GM21737 (cell line): ENCODE data around the gene STON1.
"Not testable (repeated sequence)": the region's sequence is repeated elsewhere in the genome, so short reads cannot be mapped to it uniquely, and the experiment has no call there.

Experiments used
- ATAC-seq: cut with Tn5 transposase; IDR thresholded peaks from one replicate; pipeline ENCODE4 v1.9.1; 2021; ENCODE audit warnings: mild to moderate bottlenecking, moderate library complexity; ENCODE audit not compliant: unreplicated experiment

Gene STON1

DNA sequence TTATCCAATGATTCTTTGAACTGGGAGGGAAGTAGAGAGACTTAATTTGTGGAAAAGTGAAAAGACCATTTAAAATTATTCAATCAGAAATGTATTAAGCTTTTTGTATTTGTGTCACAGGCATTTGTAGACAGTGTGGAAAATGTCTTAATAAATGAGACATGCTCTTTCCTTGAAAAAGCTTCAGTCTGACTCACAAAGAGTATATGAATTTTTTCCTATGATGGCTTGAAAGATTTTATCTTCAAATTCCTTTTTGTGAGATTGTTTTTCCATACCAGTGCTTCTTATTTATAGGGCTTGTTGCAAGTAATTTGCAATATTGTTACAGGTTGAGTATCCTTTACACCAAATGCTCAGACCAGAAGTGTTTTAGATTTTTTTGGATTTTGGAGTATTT is 39.5 kb downstream of the STON1 start:
- ATAC-seq = no peak

DNA sequence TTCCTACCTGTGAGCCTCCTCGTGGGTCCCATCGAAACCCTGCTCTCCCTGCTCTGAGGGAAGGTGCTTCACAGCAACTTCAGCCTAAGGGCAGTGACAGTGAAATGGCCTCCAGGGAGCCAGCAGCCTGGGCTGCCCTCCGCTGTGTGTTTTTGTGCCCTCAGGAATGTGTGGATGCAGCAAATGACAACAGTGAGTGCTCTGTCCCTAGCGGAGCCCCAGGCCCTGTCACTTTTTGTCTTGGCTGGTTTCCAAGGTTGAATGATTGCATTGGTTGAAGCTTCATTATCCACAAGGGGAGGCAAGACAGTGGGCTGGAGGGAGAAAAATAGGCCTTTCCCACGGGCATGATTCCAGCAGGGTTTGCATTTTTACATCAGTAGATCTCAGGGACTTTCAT is 42.9 kb downstream of the STON1 start:
- no peak for ATAC-seq

DNA sequence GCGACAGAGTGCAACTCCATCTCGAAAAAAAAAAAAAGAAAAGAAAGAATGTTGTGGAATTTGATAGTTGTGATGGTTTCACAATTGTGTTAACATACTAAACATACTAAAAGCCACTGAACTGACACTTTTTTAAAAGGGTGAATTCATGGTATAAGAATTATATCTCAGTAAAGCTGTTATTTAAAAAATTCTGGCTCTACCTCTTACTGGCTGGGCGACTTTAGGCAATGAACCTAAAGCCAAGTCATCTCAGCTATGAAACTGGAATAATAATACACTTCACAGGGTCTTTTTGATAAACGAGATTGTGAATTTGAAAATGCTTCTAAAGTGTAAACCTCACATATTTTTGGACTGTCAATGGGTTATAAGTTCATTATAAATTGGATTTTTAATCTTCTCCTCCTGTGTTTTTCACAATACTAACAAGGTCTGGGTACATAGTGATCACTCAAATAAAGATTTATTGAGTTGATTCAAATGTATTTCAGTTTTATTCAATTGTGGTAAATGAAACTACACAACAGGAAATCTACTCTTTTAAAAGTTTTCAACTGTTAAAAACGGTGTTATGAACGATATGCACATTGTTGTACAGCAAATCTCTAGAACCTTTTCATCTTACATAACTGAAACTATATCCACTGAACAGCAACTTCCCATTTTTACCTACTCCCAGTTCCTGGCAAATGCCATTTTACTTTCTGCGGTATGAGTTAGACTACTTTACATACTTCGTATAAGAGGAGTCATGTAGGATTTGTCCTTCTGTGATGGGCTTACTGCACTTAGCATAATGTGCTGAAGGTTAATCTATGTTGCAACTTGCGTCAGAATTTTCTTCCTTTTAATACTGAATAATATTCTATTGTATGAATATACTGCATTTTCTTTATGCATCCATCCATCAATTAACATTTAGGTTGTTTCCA is 44.7 kb downstream of the STON1 start:
- no peak for ATAC-seq

DNA sequence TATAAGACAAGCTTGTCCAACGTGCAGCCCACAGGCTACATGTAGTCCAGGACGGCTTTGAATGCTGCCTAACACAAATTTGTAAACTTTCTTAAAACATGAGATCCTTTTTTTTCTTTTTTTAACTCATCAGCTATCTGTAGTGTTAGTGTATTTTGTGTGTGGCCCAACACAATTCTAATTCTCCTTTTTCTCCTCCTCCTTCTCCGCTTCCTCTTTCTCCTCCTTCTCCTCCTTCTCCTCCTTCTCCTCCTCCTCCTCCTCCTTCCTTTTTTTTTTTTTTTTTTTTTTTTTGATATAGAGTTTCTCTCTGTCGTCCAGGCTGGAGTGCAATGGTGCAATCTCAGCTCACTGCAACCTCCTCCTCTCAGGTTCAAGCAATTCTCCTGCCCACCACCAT is 48.4 kb downstream of the STON1 start:
- no peak for ATAC-seq

DNA sequence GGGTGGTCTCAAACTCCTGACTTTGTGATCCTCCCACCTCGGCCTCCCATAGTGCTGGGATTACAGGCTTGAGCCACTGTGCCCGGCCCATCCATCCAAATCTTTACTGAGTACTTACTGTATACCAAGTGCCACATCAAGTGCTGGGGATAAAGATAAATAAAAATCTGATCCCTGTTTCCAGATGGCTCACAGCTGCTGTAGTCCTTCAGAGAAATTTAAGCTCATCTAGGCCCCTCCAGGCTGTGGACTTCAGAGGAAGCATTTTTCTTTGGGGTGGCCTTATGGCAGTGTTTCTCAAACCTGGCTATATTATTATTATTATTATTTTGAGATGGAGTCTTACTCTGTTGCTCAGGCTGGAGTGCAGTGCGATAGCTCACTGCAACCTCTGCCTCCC is 54.0 kb downstream of the STON1 start:
- no peak for ATAC-seq

DNA sequence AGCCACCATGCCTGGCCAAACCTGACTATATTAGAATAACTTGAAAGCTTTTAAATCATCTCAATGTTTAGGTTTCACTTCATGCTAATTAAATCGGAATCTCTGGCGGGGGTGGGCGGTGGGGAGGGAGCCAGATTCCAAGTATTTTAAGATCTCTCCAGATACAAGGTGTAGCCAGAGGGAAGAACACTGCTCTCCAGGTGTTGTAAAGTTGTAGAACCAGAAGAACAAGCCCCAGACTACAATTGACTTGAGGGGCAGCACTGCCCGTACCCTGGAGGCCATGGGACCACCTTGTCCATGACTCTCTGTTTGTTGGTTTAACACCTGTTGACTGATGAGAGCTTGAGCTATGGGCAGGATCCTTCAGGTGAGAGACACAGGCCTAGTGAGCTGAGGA is 54.6 kb downstream of the STON1 start:
- no peak for ATAC-seq

DNA sequence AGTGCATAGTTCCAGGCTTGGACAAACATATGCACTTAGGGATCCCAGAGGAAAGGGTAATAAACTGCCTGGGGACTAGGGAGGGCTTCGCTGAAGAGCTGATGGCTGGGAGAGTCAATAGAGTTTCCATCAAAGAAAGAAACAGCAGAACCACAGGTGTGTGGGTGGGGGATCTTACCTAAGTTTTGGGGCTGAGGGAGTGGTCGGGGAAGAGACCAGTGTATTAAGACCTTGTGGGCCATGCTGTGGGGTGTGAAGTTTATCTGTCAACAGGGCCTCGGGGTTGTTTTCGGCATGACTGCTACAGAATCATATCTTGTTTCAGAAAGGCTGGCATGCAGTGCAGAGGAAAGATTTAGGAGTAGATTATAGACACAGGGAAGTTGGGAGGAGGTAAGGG is 56.5 kb downstream of the STON1 start:
- no peak for ATAC-seq

DNA sequence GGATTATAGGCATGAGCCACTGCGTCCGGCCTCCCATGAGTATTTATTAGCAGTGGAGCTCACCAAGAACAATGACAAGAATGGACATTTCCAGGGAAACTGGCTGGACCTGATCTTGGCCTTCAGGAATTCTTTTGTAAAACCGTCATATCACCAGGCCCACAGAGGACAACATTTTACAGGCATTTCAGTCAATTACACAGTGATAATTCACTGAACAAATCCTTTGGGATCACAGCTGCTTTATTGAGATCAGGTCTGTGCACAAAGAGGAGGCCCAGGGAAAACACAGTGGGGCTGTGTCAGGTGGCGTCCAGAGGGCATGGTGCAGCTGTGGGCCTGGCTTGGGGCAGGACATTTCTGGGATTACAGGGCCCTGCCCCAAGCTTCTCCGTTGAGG is 57.6 kb downstream of the STON1 start:
- no peak for ATAC-seq

DNA sequence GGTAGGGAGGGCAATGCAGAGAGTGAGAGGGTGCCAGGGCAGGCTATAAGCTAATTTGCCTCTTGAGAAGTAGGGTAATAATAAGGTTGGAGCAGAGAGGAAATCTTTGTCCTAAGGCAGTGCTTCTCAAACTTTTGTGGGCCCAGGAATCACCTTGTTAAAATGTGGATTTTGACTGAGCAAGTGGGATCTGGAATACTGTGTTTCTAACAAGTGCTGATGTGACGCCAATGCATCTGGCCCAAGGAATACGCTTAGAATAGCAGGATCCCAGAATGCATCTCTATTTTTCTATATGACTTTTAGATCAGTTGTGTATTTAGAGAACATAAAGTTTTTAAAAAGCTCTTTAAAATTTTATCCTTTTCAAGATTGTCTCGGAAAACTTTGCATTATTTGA is 58.0 kb downstream of the STON1 start:
- ATAC-seq = no peak

DNA sequence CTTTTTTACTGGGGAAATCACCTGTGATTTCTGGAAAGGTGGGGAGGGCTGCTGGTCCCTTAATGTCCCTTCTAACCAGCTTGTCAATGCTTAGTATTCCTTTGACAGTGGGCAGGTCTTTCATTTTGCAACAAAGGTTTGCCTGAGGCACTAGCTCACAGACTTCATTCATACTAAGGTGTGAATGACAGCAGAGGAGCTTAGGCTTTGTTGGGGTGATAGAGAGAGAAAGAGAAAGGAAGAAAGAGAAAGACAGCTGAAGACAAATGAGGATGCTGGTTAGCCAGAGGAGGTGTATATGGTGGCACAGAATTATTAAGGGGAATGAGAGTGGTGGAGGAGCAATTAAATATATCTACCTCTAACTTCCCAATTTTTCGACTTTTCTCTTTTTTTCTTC is 58.8 kb downstream of the STON1 start:
- no peak for ATAC-seq

DNA sequence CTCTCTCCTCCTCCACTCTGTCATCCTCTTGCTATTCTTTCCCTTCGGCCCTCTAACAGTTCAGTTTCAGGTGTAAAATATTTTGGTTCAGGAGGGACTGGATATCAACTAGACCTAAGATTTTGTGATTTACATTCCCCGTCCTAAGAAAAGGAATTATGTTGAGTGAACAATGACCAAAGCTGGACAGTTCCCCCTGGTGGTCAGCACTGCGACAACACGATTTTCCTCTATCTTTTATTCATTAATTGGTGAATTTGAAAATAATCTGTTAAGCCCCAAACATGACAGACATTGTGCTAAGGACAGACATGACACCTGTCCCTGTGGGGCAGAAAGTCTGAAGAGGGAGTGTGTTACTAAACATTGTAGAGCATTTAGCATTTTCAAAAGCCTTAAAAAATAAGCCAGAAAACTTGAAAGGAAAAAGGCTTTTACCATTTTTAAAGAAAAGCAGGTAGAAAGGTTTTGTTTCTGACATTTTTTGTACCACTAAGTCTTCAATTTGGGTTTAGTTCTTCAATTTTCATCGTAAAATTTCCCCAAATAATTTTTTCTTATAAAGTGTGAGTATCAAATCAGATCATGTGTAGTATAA is 59.3 kb downstream of the STON1 start:
- ATAC-seq = no peak

DNA sequence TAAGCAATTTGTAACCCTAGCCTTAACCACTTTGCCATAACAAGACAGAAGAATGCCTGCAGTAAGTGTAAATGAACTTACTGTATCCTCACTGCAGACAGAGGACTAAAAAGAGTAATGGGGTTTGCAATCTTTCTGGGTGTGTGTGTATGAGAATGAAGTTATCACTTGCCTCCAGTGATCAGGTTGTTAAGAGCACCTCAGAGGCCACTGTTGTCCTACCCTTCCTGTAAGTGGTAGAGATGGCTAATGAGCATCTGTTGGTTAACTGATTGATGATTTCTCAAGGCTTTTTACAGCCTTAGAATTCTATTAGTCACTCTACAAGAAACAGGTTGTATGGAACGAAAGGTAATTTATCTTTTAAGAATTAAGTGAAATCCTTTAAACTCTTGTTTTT is 60.1 kb downstream of the STON1 start:
- ATAC-seq = no peak

DNA sequence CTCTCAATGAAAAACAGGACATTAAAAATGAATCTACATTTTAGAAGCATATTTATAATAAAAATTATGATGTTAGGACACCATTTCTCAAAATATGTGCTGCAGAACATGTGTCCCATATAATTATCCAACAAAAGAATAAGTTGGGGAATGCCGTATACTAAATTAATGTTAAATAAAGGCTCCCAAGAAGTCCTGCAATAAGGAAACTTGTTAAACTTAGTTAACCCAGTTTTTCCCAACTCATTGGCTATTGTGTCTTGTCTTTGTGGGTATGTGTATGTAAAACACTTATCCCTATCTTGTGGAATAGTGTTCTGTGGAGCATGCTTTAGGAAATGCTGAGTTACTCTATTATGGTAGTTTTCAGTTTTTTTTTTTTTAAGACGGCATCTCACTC is 62.1 kb downstream of the STON1 start:
- ATAC-seq = no peak

DNA sequence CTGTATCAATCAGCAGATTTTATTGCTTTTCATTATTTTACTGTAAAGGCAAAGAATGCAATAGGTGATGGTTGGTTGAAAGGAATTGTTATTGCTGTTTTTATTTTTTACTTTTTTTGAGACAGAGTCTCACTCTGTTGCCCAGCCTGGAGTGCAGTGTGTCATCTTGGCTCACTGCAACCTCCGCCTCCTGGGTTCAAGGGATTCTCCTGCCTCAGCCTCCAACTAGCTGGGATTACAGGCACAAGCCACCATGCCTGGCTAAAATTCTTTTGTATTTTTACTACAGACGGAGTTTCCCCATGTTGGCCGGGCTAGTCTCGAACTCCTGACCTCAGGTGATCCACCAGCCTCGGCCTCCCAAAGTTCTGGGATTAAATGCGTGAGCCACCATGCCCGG is 66.8 kb downstream of the STON1 start:
- ATAC-seq = not testable (repeated sequence)

DNA sequence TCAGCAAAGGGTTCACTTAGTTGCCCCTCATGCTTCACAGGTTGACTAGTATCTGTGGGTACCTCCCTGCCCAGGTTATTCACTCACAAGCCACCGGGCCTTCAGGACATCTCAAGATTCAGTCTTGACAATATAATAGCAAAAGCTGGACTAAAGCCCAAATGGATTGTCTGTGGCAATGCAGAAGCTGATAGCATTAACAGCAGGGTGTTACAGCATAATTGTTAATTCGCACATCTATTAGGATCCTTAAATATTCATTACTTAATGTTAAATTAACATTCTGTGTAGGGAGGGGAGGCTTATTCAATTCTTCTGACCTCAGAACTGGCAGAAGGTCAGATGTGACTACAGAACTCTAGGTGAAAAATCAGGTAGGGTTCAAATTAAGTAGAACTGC is 67.5 kb downstream of the STON1 start:
- no peak for ATAC-seq

DNA sequence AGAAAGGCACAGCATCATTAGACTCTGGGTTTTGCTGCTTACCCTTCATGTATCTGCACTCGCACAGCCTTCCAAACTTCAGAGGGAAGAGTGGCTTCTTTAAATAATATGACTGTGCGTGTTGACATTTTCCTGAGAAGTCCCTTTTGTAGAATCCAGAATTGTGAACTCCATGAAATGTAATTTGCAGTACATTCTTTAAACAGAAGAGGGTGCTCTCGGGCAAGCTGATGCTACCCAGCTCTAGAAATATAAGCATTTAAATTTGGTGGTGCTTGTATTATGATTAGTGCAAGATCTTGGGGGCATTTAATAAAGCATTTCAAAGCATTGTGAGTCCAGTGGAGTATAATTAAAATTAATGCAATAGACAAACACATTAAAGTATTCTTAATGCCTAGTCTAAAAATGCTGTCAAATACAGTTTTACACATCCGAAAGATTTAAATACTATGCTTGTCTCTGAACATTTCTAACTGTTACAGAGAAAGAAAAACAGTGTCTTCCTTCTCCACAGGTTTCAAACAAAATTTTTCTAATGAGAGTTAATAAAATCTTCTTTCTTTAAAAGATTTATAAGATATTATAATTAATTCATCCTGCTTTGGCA is 70.4 kb downstream of the STON1 start:
- no peak for ATAC-seq

DNA sequence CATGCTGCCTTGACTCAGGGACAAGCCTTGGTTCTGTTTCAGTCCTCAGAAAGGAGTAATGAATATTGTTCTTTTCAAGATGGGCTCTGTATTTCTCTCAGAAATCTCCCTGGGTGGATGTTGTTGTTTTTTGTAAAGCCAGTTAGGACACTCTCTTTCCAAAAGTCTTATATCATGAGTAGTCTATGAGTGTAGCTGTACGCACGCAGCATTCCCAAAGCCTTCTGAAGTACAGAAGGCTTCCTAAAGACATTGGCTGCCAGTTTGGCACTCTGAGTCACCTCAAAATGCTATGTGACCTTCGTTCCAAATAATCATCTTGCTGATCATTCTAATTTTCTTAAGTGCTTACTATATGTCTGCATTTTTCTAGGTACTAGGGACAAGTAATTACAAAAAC is 71.0 kb downstream of the STON1 start:
- ATAC-seq = no peak

DNA sequence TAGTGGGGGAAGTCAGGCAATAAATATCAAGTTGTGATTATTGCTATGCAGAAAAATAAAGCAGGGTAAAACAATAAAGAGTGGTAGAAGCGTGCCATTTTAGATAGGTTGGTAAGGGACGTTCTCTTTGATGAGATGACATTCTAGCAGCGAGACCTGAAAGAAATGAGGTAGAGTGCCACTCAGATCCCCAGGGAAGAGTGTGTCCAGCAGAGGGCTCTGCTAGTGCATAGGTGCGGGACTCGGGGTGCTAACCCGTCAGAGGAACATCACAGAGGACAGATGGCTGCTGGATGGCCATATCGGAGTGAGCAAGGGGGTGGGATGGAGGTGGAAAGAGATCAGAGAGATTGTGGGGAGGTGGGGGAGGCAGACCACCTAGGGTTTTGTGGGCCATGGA is 71.4 kb downstream of the STON1 start:
- no peak for ATAC-seq

DNA sequence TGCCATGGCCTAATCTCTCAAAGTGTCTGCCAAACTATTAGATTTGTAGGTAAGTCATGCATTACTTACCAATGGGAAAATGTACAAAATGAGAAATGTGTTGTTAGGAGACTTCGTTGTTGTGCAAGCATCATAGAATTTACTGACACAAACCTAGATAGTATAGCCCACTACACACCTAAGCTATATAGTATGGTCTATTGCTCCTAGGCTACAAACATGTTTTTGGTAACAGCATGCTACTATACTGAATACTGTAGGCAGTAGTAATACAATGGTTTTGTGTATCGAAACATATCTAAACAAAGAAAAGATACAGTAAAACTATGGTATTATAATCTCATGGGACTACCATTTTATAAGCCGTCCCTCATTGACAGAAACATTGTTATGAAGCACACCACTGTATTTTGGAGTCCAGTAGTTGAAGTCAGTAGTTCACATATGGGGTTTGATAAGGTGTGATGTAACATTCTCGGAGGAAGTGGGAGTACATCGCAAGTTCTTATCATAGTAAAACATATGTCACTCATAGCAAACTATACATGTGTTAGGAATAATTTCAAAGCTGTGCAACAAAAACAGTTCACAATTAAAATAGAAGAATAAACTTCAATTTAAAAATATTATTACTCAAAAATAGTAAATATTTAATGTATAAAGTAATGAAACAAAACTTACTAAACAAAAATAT is 75.7 kb downstream of the STON1 start:
- no peak for ATAC-seq

DNA sequence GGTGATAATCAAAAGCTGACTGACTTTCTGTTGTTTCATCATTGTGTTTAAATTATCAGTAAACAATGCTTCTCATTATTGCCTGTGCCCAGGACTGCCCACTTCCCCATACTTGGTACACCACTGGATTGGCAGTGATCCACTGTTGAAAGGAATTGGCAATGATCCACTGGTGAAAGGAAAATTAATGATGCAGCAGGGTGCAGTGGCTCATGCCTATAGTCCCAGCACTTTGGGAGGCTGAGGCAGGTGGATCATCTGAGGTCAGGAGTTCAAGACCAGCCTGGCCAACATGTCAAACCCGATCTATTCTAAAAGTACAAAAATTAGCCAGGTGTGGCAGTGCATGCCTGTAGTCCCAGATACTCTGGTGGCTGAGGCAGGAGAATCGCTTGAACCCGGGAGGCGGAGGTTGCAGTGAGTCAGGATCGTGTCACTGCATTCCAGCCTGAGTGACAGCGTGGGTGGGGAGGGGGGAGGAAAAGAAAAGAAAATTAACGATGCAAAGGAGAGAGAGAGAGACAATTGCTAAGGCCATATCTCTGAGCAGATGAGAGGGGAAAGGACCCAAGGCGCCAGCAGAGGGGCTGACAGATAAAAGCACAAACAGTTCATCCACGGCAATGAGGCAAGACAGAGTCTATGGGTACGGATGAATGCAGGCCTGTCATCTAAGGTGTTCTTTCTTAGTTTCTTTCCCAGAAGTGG is 77.5 kb downstream of the STON1 start:
- no peak for ATAC-seq

DNA sequence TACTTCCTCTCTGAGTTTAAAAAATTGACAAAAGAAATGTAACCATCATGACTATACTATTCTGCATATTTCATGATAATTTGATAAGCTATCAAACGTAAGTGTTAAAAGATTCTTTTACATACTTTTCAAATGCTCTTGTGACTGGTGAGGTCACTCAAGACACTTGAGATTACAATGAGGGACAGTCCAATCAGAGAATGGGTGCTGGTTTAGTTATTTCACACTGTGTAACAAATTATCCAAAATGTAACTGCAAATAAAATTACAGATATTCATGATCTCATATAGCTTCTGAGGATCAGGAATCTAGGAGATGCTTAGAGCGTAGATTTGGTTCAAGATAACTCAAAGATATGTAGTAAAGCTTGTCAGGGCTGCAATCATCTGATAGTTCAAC is 83.3 kb downstream of the STON1 start:
- no peak for ATAC-seq
